ENCODE measurements around the gene GPATCH3. TPM values are rescaled to one million over a fixed set of nuclear protein-coding genes. Genes with fewer than 3 reads are reported as not detected.
"Not testable (repeated sequence)": the region's sequence is repeated elsewhere in the genome, so short reads cannot be mapped to it uniquely, and the experiment has no call there.

The GPATCH3 gene, protein sequence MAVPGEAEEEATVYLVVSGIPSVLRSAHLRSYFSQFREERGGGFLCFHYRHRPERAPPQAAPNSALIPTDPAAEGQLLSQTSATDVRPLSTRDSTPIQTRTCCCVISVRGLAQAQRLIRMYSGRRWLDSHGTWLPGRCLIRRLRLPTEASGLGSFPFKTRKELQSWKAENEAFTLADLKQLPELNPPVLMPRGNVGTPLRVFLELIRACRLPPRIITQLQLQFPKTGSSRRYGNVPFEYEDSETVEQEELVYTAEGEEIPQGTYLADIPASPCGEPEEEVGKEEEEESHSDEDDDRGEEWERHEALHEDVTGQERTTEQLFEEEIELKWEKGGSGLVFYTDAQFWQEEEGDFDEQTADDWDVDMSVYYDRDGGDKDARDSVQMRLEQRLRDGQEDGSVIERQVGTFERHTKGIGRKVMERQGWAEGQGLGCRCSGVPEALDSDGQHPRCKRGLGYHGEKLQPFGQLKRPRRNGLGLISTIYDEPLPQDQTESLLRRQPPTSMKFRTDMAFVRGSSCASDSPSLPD
- total RNA-seq: 7.9 TPM
- long read RNA-seq, transcript GPATCH3-201 (7 exons, 2,123 nt): major isoform, 15 of 16 reads
- long read RNA-seq, partial matches to known transcripts: 0 of 16 reads
- long read RNA-seq, other reads (novel, unspliced or antisense): 1 of 16 reads

- H3K27ac ChIP-seq (replicated peaks): peak within 1 kb of the TSS; percentile 90
- intact Hi-C loops (cut with micrococcal nuclease): no loop called here
- H3K36me3 ChIP-seq: peaks cover 32% of the 10 kb centered on the region
- peaks cover 38% of the 10 kb centered on the region for H3K4me1 ChIP-seq
- TF ChIP-seq, protein P1, sequence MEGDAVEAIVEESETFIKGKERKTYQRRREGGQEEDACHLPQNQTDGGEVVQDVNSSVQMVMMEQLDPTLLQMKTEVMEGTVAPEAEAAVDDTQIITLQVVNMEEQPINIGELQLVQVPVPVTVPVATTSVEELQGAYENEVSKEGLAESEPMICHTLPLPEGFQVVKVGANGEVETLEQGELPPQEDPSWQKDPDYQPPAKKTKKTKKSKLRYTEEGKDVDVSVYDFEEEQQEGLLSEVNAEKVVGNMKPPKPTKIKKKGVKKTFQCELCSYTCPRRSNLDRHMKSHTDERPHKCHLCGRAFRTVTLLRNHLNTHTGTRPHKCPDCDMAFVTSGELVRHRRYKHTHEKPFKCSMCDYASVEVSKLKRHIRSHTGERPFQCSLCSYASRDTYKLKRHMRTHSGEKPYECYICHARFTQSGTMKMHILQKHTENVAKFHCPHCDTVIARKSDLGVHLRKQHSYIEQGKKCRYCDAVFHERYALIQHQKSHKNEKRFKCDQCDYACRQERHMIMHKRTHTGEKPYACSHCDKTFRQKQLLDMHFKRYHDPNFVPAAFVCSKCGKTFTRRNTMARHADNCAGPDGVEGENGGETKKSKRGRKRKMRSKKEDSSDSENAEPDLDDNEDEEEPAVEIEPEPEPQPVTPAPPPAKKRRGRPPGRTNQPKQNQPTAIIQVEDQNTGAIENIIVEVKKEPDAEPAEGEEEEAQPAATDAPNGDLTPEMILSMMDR (IDR thresholded peaks at IDR 0.05; ENCODE audit: borderline replicate concordance): no peak
- H3K4me3 ChIP-seq: peak within 1 kb of the TSS; percentile 96
- H3K9me3 ChIP-seq (replicated peaks): no peaks in the 10 kb centered on the region
- peak; percentile 92 for DNase-seq
- H3K27me3 ChIP-seq (ENCODE audit: low read depth): no peaks in the 10 kb centered on the region
Observed at GRCh38 chr1:26900001-26900814, at the start of gene GPATCH3. Gene GPATCH3 (minus strand): TSS chr1:26900467. CDS start chr1:26900442, 25 bp downstream.

- no peak for DNase-seq
- TF ChIP-seq, protein P1 (IDR thresholded peaks at IDR 0.05; ENCODE audit: borderline replicate concordance): no peak
- H3K36me3 ChIP-seq: peaks cover 23% of the 10 kb centered on the region
- H3K27ac ChIP-seq (replicated peaks): peak overlapping the region; percentile 69
- H3K9me3 ChIP-seq (replicated peaks): no peaks in the 10 kb centered on the region
- H3K27me3 ChIP-seq (ENCODE audit: low read depth): peaks cover 3% of the 10 kb centered on the region
- peaks cover 42% of the 10 kb centered on the region for H3K4me1 ChIP-seq
- no peak overlapping the region for H3K4me3 ChIP-seq
- intact Hi-C loops (cut with micrococcal nuclease): no loop called here
Observed at GRCh38 chr1:26949926-26950319, 49.7 kb upstream of the GPATCH3 start.

DNA sequence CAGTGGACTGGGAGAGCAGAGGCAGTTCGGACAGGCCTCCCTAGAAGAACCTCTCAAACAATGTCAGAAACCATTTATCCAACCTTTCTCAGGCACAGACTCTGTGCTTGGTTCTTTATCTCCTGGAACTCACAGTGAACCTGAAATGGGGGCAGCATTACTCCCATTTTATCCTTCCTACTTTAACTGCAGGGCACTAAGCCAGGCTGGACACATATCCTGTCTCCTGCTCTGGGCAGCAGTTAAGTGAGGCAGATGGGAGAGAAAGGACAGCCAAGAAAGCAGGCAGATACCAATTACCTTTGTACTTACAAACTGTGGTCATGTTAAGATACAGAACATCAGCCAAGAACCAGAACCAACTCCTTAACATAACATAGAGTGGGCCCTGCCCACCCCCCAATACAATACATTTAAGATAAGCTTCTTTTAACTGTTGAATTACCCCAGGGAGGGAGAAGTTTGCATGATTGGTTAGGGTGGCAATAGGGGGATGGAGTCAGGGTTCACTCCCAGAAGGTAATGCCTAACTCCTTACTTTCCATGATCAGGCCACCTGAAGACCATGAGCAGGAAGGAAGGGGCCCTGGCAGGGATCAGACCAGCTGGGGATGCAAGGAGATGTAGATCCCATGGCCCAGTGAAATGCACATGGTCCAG, 49.1 kb upstream of the GPATCH3 start:
- TF ChIP-seq, protein P1 (IDR thresholded peaks at IDR 0.05; ENCODE audit: borderline replicate concordance): no peak
- no peak overlapping the region for H3K4me3 ChIP-seq
- no peaks in the 10 kb centered on the region for H3K9me3 ChIP-seq (replicated peaks)
- H3K27me3 ChIP-seq (ENCODE audit: low read depth): peaks cover 3% of the 10 kb centered on the region
- intact Hi-C loops (cut with micrococcal nuclease): no loop called here
- H3K4me1 ChIP-seq: peaks cover 47% of the 10 kb centered on the region
- peak overlapping the region; percentile 69 for H3K27ac ChIP-seq (replicated peaks)
- H3K36me3 ChIP-seq: peaks cover 29% of the 10 kb centered on the region
- no peak for DNase-seq

GRCh38 chr1:26948725-26949057, 48.4 kb upstream of the GPATCH3 start:
- Histone ChIP-seq H3K4me1 (peaks cover 48% of the 10 kb centered on the region), H3K27ac (replicated peaks) (peak overlapping the region; percentile 69), H3K36me3 (peaks cover 36% of the 10 kb centered on the region)
- H3K9me3 ChIP-seq (replicated peaks); H3K4me3 ChIP-seq; H3K27me3 ChIP-seq (ENCODE audit: low read depth); DNase-seq; intact Hi-C loops (cut with micrococcal nuclease): not testable (repeated sequence)

DNA sequence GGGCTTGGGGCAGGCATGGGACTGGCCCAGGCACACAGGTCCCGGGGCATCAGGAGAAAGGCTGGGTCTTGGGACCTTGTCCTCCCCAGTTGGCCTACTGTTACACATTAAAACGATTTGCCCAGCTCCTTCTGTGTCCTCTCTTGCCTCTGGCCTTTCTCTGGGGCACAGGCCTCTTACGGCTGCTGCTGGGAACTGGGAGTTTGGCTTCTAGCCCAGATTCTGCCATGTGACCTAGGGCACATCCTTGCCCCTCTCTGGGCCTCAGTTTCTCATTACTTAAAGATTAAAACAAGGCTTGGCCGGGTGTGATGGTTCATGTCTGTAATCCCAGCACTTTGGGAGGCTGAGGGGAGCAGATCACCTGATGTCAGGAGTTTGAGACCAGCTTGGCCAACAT, 46.0 kb upstream of the GPATCH3 start:
- DNase-seq: no peak
- H3K36me3 ChIP-seq: peaks cover 60% of the 10 kb centered on the region
- intact Hi-C loops (cut with micrococcal nuclease): no loop called here
- no peaks in the 10 kb centered on the region for H3K9me3 ChIP-seq (replicated peaks)
- H3K4me3 ChIP-seq: no peak overlapping the region
- peaks cover 62% of the 10 kb centered on the region for H3K4me1 ChIP-seq
- H3K27me3 ChIP-seq (ENCODE audit: low read depth): no peaks in the 10 kb centered on the region
- H3K27ac ChIP-seq (replicated peaks): peak overlapping the region; percentile 72
- TF ChIP-seq, protein P1 (IDR thresholded peaks at IDR 0.05; ENCODE audit: borderline replicate concordance): no peak

Data from left ventricle myocardium inferior (tissue), 1 donor.